Neural crest cell (in vitro differentiated cells): ENCODE measurements around the gene ASF1B. TPM values are rescaled to one million over a fixed set of nuclear protein-coding genes. Genes with fewer than 3 reads are reported as not detected.

Source experiments
- DNase-seq: peaks from one replicate; pipeline ENCODE4 v3.0.0; 2021; ENCODE audit warnings: low read depth, mixed read lengths, low spot score
- H3K27ac Mint-ChIP-seq: one replicate; pipeline ENCODE4 v1.8.0; 2021; ENCODE audit warnings: mild to moderate bottlenecking, mixed read lengths; ENCODE audit not compliant: unreplicated experiment
- H3K27me3 Mint-ChIP-seq: 2 replicates; pipeline ENCODE4 v1.8.0; 2021; ENCODE audit warnings: low read depth, mild to moderate bottlenecking, mixed read lengths
- H3K36me3 Mint-ChIP-seq: 2 replicates; pipeline ENCODE4 v1.8.0; 2021; ENCODE audit warnings: low read depth, mild to moderate bottlenecking, mixed read lengths
- H3K4me1 Mint-ChIP-seq: 2 replicates; pipeline ENCODE4 v1.8.0; 2021; ENCODE audit warnings: mixed read lengths
- H3K4me3 Mint-ChIP-seq: one replicate; pipeline ENCODE4 v1.8.0; 2021; ENCODE audit warnings: mild to moderate bottlenecking, mixed read lengths
- H3K9me3 Mint-ChIP-seq: 2 replicates; pipeline ENCODE4 v1.8.0; 2021; ENCODE audit warnings: mixed read lengths
- CTCF ChIP-seq: fragments of 200-600 bp; sonication (generic); conservative IDR thresholded peaks from 2 replicates; pipeline ENCODE4 v1.5.0; 2021; ENCODE audit warnings: antibody characterized with exemption, mild to moderate bottlenecking
- total RNA-seq: library from RNA; stranded (reverse); gene quantifications from 2 replicates; pipeline ENCODE4 v1.2.1, GENCODE V29; 2021

The ASF1B gene
- total RNA-seq, 1 donor from 2014 or later: 55.6 TPM

GRCh38 chr19:14101003-14101545 lies 35.3 kb downstream of the ASF1B start:
- no peaks in the 10 kb centered on the region for H3K4me1 Mint-ChIP-seq
- DNase-seq: no peak
- no peaks in the 10 kb centered on the region for H3K27me3 Mint-ChIP-seq
- no peak for TF ChIP-seq CTCF
- no peaks in the 10 kb centered on the region for H3K9me3 Mint-ChIP-seq
- H3K27ac Mint-ChIP-seq: no peak overlapping the region
- peaks cover 16% of the 10 kb centered on the region for H3K36me3 Mint-ChIP-seq
- no peak overlapping the region for H3K4me3 Mint-ChIP-seq

- DNase-seq: no peak
- TF ChIP-seq CTCF: peak; percentile 16
- H3K36me3 Mint-ChIP-seq: peaks cover 29% of the 10 kb centered on the region
- no peak overlapping the region for H3K4me3 Mint-ChIP-seq
- peaks cover 8% of the 10 kb centered on the region for H3K9me3 Mint-ChIP-seq
- H3K4me1 Mint-ChIP-seq: no peaks in the 10 kb centered on the region
- no peak overlapping the region for H3K27ac Mint-ChIP-seq
- no peaks in the 10 kb centered on the region for H3K27me3 Mint-ChIP-seq
Observed at GRCh38 chr19:14097532-14098151, 38.7 kb downstream of the ASF1B start.

GRCh38 chr19:14096272-14096992 lies 40.0 kb downstream of the ASF1B start:
- no peak overlapping the region for H3K27ac Mint-ChIP-seq
- no peak for TF ChIP-seq CTCF
- peaks cover 29% of the 10 kb centered on the region for H3K36me3 Mint-ChIP-seq
- H3K27me3 Mint-ChIP-seq: no peaks in the 10 kb centered on the region
- peak overlapping the region; percentile 44 for H3K4me3 Mint-ChIP-seq
- no peak for DNase-seq
- H3K4me1 Mint-ChIP-seq: peaks cover 7% of the 10 kb centered on the region
- peaks cover 8% of the 10 kb centered on the region for H3K9me3 Mint-ChIP-seq

GRCh38 chr19:14094854-14095253 lies 41.5 kb downstream of the ASF1B start:
- H3K27ac Mint-ChIP-seq: no peak overlapping the region
- H3K27me3 Mint-ChIP-seq: no peaks in the 10 kb centered on the region
- peaks cover 25% of the 10 kb centered on the region for H3K36me3 Mint-ChIP-seq
- peaks cover 9% of the 10 kb centered on the region for H3K4me1 Mint-ChIP-seq
- peak overlapping the region; percentile 35 for H3K4me3 Mint-ChIP-seq
- no peak for DNase-seq
- H3K9me3 Mint-ChIP-seq: peaks cover 8% of the 10 kb centered on the region
- TF ChIP-seq CTCF: no peak

GRCh38 chr19:14093117-14093823 lies 43.1 kb downstream of the ASF1B start:
- DNase-seq: no peak
- peaks cover 29% of the 10 kb centered on the region for H3K36me3 Mint-ChIP-seq
- peaks cover 8% of the 10 kb centered on the region for H3K9me3 Mint-ChIP-seq
- peaks cover 14% of the 10 kb centered on the region for H3K4me1 Mint-ChIP-seq
- peaks cover 3% of the 10 kb centered on the region for H3K27me3 Mint-ChIP-seq
- TF ChIP-seq CTCF: no peak
- peak overlapping the region; percentile 88 for H3K4me3 Mint-ChIP-seq
- no peak overlapping the region for H3K27ac Mint-ChIP-seq
